SK-N-SH (cell line): ENCODE results near the gene GABRA6. TPM values are rescaled to one million over a fixed set of nuclear protein-coding genes. Genes with fewer than 3 reads are reported as not detected.

ENCODE experiments used
- CTCF ChIA-PET: fragments of 300-600, 350-600 bp; formaldehyde crosslinking; extraction: SDS; loops from one replicate; lab custom pipeline; 2021; lab: Yijun Ruan, JAX
- POLR2A ChIA-PET: fragments of 350-600 bp; sonication (Branson Sonifier 250); formaldehyde crosslinking; extraction: SDS; loops from one replicate; lab custom pipeline; 2020; ENCODE audit warnings: antibody characterized with exemption, inconsistent platforms; lab: Yijun Ruan, JAX
- DNase-seq: peaks from one replicate; pipeline ENCODE4 v3.0.0; 2012
- H2AFZ ChIP-seq: fragments of 200-600 bp; sonication (generic); 2 replicates; pipeline ENCODE4 v1.8.1; 2016; ENCODE audit warnings: antibody characterized with exemption, mild to moderate bottlenecking, low read depth
- H3F3A ChIP-seq: fragments of 200-600 bp; sonication (generic); replicated peaks from 2 replicates; pipeline ENCODE3; 2016; ENCODE audit warnings: antibody characterized with exemption, mild to moderate bottlenecking; ENCODE audit not compliant: insufficient read depth
- H3K27ac ChIP-seq, 2 experiments: fragments of 200-500 bp in 1 of 2; fragments of 200-600 bp in 1 of 2; sonication (Bioruptor generic) in 1 of 2; sonication (generic), shearing (Covaris generic) in 1 of 2; 2 replicates each; pipeline versions ENCODE4 v1.5.1 to v1.6.1; 2014 to 2016; ENCODE audit warnings: low read depth in 2 of 2, inconsistent platforms in 1 of 2, low read length in 1 of 2, mild to moderate bottlenecking in 1 of 2, mixed read lengths in 1 of 2
- H3K27me3 ChIP-seq: fragments of 200-600 bp; sonication (generic), shearing (Covaris generic); 2 replicates; pipeline ENCODE4 v1.6.1; 2016; ENCODE audit warnings: mixed run types; ENCODE audit not compliant: insufficient read depth
- H3K36me3 ChIP-seq, 2 experiments: fragments of 200-500 bp in 1 of 2; fragments of 200-600 bp in 1 of 2; sonication (Bioruptor generic) in 1 of 2; sonication (generic) in 1 of 2; replicated peaks in 1 of 2; 2 replicates each; pipeline versions ENCODE3 to v1.5.1; 2014 to 2016; ENCODE audit warnings: low read length in 1 of 2, mild to moderate bottlenecking in 1 of 2; ENCODE audit not compliant: insufficient read depth in 2 of 2, control insufficient read depth in 1 of 2
- H3K4me1 ChIP-seq, 2 experiments: fragments of 200-500 bp in 1 of 2; fragments of 200-600 bp in 1 of 2; sonication (Bioruptor generic) in 1 of 2; sonication (generic), shearing (Covaris generic) in 1 of 2; 2 replicates each; pipeline versions ENCODE4 v1.5.1 to v1.6.1; 2014 to 2016; ENCODE audit warnings: low read depth in 1 of 2, low read length in 1 of 2, mixed run types in 1 of 2; ENCODE audit not compliant: insufficient read depth in 2 of 2, control insufficient read depth in 1 of 2
- H3K4me2 ChIP-seq: fragments of 200-600 bp; sonication (generic), shearing (Covaris generic); 2 replicates; pipeline ENCODE4 v1.6.1; 2017; ENCODE audit warnings: mixed run types
- H3K4me3 ChIP-seq, 2 experiments: fragments of 200-500 bp in 1 of 2; fragments of 200-600 bp in 1 of 2; sonication (Bioruptor generic) in 1 of 2; sonication (generic), shearing (Covaris generic) in 1 of 2; 2 replicates each; pipeline versions ENCODE4 v1.5.1 to v1.8.1; 2014 to 2016; ENCODE audit warnings: low read depth in 2 of 2, inconsistent platforms in 1 of 2, low read length in 1 of 2, mild to moderate bottlenecking in 1 of 2, mixed read lengths in 1 of 2, moderate library complexity in 1 of 2
- H3K79me2 ChIP-seq: fragments of 200-600 bp; sonication (generic); 2 replicates; pipeline ENCODE4 v1.8.1; 2017; ENCODE audit warnings: mild to moderate bottlenecking; ENCODE audit not compliant: insufficient read depth
- H3K9ac ChIP-seq: fragments of 200-600 bp; sonication (generic); 2 replicates; pipeline ENCODE4 v1.6.1; 2017; ENCODE audit warnings: mixed run types
- H3K9me2 ChIP-seq: fragments of 200-600 bp; sonication (generic); 2 replicates; pipeline ENCODE4 v1.6.1; 2017; ENCODE audit warnings: mixed run types
- H3K9me3 ChIP-seq: fragments of 200-600 bp; sonication (generic); 2 replicates; pipeline ENCODE4 v1.6.1; 2017; ENCODE audit warnings: mixed run types, mild to moderate bottlenecking, moderate library complexity
- H4K20me1 ChIP-seq: fragments of 200-600 bp; sonication (generic); 2 replicates; pipeline ENCODE4 v1.6.1; 2017; ENCODE audit warnings: mild to moderate bottlenecking, mixed run types; ENCODE audit not compliant: insufficient read depth
- CTCF ChIP-seq: fragments of 200-600 bp; sonication (generic); IDR thresholded peaks from 2 replicates; pipeline ENCODE4 v1.6.1; 2017; ENCODE audit warnings: antibody characterized with exemption, mild to moderate bottlenecking, moderate library complexity
- ELF1 ChIP-seq: IDR thresholded peaks from 2 replicates; pipeline ENCODE4 v1.4.0; 2012
- EP300 ChIP-seq, 2 experiments: IDR thresholded peaks; 2 replicates each; pipeline versions ENCODE4 v1.4.0 to v1.6.1; 2012; ENCODE audit warnings: borderline replicate concordance in 1 of 2, low read depth in 1 of 2, low read length in 1 of 2
- EZH2phosphoT487 ChIP-seq: fragments of 200-600 bp; sonication (generic); IDR thresholded peaks from 2 replicates; pipeline ENCODE4 v1.6.1; 2017; ENCODE audit warnings: low read depth, mixed run types, mild to moderate bottlenecking, antibody characterized with exemption, moderate library complexity, borderline replicate concordance
- FOSL2 ChIP-seq: IDR thresholded peaks from 2 replicates; pipeline ENCODE4 v1.4.0; 2012; ENCODE audit warnings: low read depth, mild to moderate bottlenecking, moderate library complexity, borderline replicate concordance
- FOXJ3 ChIP-seq: sonication (generic); formaldehyde crosslinking; IDR thresholded peaks from 2 replicates; pipeline ENCODE4 v1.5.1; 2020; ENCODE audit warnings: mild to moderate bottlenecking, missing genetic modification reagents
- FOXM1 ChIP-seq: IDR thresholded peaks from 2 replicates; pipeline ENCODE4 v1.4.0; 2012; ENCODE audit warnings: low read depth, mild to moderate bottlenecking
- GATA2 ChIP-seq: sonication (generic); formaldehyde crosslinking; IDR thresholded peaks from 2 replicates; pipeline ENCODE4 v1.5.0; 2020; ENCODE audit warnings: mild to moderate bottlenecking, missing genetic modification reagents
- IRF3 ChIP-seq: fragments of 150-350 bp; IDR thresholded peaks from 2 replicates; pipeline ENCODE4 v1.6.1; 2016; ENCODE audit warnings: mild to moderate bottlenecking, low read depth, low read length
- MEF2A ChIP-seq: IDR thresholded peaks from 2 replicates; pipeline ENCODE4 v1.4.0; 2012; ENCODE audit warnings: low read depth, borderline replicate concordance
- RAD21 ChIP-seq: IDR thresholded peaks from 2 replicates; pipeline ENCODE4 v1.6.1; 2012; ENCODE audit warnings: mild to moderate bottlenecking, low read length
- RXRA ChIP-seq: IDR thresholded peaks from 2 replicates; pipeline ENCODE4 v1.4.0; 2012; ENCODE audit warnings: low read depth, mild to moderate bottlenecking, borderline replicate concordance
- SIN3A ChIP-seq: IDR thresholded peaks from 2 replicates; pipeline ENCODE4 v1.6.1; 2012; ENCODE audit warnings: low read depth, mild to moderate bottlenecking, low read length, moderate library complexity, borderline replicate concordance
- TCF12 ChIP-seq: IDR thresholded peaks from 2 replicates; pipeline ENCODE4 v1.4.0; 2012
- USF2 ChIP-seq: fragments of 150-350 bp; IDR thresholded peaks from 2 replicates; pipeline ENCODE4 v1.6.1; 2017; ENCODE audit warnings: antibody characterized with exemption, low read length, low read depth, borderline replicate concordance
- ZBTB33 ChIP-seq: IDR thresholded peaks from 2 replicates; pipeline ENCODE4 v1.4.0; 2012; ENCODE audit warnings: low read depth, borderline replicate concordance
- WGBS: methylation state at CpG from one replicate; pipeline ENCODE4 v1.1.6; 2017; ENCODE audit warnings: low lambda C conversion rate; 5-methylcytosine and 5-hydroxymethylcytosine counted together
- polyA plus RNA-seq, 3 experiments: library from polyadenylated mRNA; depleted of rRNA; stranded (reverse); fragments of >200 nt; gene quantifications; 2 replicates each; pipeline ENCODE4 v1.2.3, GENCODE V29; 2012

GABRA6 gene
- polyA plus RNA-seq, 1 of the 3 experiments (the other 2 are of a cell fraction) = 0.10 TPM

GRCh38 chr5:161751265-161751664, 65.7 kb downstream of the GABRA6 start:
- Histone ChIP-seq H3K79me2 (no peaks in the 10 kb centered on the region), H2AFZ (no peak overlapping the region), H3K4me1 (no peaks in the 10 kb centered on the region), H3K4me3 (no peak overlapping the region), H3K9ac (no peak overlapping the region), H3K4me2 (no peak overlapping the region), H3F3A (no peaks in the 10 kb centered on the region), H3K27me3 (no peaks in the 10 kb centered on the region), H4K20me1 (no peaks in the 10 kb centered on the region), H3K36me3 (no peaks in the 10 kb centered on the region), H3K9me3 (no peaks in the 10 kb centered on the region), H3K9me2 (no peaks in the 10 kb centered on the region), H3K27ac (no peak overlapping the region)
- ChIA-PET POLR2A (no interaction called here), CTCF (no interaction called here)
- no peak for TF ChIP-seq ZBTB33
- no peak for TF ChIP-seq RXRA
- TF ChIP-seq GATA2 = no peak
- no peak for TF ChIP-seq SIN3A
- no peak for TF ChIP-seq TCF12
- no peak for TF ChIP-seq EZH2phosphoT487
- no peak for TF ChIP-seq ELF1
- TF ChIP-seq IRF3 = no peak
- no peak for TF ChIP-seq EP300 (IDR thresholded peaks at IDR 0.05; ENCODE audit: borderline replicate concordance in 1 of 2, low read depth in 1 of 2, low read length in 1 of 2)
- TF ChIP-seq CTCF = no peak
- TF ChIP-seq RAD21 = no peak
- TF ChIP-seq USF2 = no peak
- no peak for TF ChIP-seq FOXM1
- TF ChIP-seq MEF2A = no peak
- no peak for TF ChIP-seq FOXJ3
- no peak for TF ChIP-seq FOSL2
- WGBS = 29% methylated on average over 10 of the region's 10 CpGs
- DNase-seq = no peak

Other genes with a start within 250 kb of the GABRA6 start
- not detected in 2 replicates for gene GABRB2, start 139.0 kb upstream of the GABRA6 start, polyA plus RNA-seq (2012; rRNA removed)
- gene GABRA1, start 162.4 kb downstream of the GABRA6 start, polyA plus RNA-seq (2012; rRNA removed) = not detected in 2 replicates